ENCODE results near the gene LSS.

LSS gene

DNA sequence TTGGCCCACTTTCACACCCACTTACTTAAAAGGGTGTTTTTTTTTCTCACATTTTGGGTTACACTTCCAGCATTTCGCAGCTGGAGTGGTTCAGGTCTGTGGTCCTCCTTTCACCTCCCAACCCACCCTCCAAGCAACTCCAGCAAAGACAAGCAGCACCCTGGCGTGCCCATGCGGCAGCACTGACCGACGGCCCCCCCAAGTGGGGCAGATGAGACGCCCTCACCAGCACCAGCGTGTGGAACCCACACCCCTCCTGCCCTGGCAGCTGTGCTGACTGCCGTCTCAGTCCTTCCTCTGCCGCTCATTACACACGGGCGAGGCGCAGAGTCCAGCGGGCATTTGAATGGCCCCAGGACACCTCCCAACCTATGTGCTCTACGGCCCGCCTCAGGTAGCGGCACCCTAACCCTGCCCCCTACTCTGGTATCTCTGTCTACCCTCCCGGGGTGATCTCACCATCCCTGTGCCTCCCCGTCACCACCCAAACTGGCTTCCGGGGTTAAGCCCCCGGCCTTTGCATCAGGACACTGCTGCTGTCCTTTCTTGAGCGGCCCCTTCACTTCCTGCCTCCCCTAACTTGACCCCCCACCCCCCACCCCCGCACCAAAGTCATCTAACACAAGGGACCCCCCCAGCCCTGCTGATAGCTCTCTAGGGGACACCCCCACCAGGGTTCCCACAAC is 10.9 kb downstream of the LSS start:
- no peak for DNase-seq

- no peak for DNase-seq
Observed at GRCh38 chr21:46216132-46216747, 12.3 kb downstream of the LSS start.

- DNase-seq: no peak
Observed at GRCh38 chr21:46215436-46216131, 13.0 kb downstream of the LSS start.

GRCh38 chr21:46214478-46215340 is 13.9 kb downstream of the LSS start:
- no peak for DNase-seq

GRCh38 chr21:46213620-46214286 is 14.8 kb downstream of the LSS start:
- DNase-seq: no peak

DNA sequence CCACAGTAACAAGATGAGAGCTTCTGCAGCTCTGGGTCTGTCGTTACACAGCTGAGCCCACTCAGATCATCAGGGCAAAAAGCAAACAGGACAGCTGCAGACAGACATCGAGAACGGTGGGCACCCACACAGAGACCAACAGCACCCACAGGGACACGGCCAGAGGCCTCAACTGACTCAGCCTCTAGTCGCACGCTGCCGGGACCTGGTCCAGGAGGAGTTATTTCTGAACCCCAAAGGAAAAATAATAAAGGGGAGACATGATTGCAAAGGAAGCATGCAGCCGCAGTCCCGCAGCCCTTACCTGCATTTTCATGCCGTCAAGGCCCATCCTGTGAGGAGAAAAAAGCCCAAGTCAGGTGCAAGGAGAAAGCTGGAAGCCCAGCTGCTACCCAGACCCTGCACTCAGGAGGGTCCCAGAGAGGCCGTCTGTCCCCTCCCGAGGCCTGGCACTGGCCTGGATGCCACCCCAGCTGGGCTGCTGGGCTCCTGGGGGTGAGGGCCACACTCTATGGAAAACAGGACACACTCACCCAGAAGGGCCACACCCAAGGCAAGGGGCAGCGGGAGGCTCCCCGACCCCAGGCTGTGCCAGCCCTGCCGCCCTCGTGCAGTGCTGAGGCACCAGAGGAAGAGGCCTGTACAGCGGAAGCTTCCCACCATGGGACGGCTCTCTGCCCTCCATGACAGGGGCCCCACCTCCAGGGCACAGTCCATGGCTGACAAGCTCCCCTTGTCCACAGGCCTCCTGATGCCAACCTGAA is 15.7 kb downstream of the LSS start:
- no peak for DNase-seq

GRCh38 chr21:46211786-46212720 is 16.5 kb downstream of the LSS start:
- DNase-seq: no peak

DNA sequence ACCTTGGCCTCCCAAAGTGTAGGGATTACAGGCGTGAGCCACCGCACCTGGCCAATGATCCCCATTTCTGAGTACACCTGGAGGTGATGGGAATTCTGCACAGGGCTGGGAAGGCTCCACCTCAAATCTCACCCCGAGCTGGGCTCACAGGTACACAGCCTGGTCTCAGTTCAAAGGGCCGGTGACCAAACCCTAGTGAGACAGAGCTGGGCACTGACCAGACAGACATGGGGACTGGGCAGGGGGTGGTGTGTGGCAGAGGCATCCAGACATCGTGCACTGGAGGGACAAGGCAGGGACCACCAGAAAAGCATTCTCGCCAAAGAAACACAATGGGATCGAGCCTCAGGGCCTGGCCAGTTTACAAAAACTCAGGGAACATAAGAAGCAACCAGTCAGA is 17.2 kb downstream of the LSS start:
- no peak for DNase-seq

GRCh38 chr21:46210378-46211136 is 18.0 kb downstream of the LSS start:
- no peak for DNase-seq

DNA sequence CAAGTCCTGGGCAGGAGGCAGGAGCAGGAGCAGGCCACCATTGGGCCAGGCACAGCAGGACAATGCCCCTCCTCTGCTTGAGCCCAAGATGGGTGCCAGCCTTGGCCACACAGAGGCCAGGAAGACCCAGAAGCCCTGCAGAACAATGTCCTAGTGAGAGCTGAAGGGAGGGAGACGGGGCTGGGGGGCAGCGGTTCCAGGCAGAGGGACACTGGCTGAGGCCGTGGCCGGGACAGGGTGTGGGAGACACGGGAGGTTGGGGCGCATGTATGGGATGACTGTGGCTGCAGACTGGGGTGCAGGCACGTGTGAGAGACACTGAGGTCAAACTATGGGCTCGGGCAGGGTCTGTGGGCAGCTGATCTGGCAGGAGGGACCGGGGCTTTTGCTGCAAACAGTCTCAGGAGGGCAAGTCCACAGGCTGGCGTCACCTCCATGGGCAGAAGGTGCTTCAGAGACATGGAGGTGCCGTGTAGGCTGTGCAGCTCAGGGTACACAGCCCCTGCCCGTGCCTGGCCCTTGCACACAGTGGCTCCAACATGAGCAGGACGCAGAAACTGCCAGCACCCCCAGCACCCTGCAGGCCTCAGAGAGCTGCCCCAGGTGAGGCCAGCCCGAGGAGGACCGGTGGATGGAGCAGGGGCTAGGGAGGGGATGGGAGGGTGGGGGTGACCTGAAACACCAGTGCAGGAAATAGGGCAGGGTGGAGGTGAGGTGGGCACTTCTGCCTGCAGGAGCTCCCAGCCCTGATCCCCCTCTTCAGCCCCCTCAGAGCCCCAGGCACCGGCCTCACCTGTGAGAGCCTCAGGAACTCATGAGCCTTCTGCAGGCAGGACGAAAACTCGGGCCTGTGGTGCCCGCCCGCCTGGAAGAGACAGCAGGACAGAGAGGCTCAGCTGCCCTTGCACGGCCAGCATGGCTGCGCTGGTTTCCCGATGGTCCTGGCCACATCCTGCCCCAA is 19.5 kb downstream of the LSS start:
- no peak for DNase-seq

GRCh38 chr21:46207920-46208591 is 20.5 kb downstream of the LSS start:
- no peak for DNase-seq

- DNase-seq: no peak
Observed at GRCh38 chr21:46207006-46207919, 21.3 kb downstream of the LSS start.

GRCh38 chr21:46206163-46207005 is 22.2 kb downstream of the LSS start:
- no peak for DNase-seq

DNA sequence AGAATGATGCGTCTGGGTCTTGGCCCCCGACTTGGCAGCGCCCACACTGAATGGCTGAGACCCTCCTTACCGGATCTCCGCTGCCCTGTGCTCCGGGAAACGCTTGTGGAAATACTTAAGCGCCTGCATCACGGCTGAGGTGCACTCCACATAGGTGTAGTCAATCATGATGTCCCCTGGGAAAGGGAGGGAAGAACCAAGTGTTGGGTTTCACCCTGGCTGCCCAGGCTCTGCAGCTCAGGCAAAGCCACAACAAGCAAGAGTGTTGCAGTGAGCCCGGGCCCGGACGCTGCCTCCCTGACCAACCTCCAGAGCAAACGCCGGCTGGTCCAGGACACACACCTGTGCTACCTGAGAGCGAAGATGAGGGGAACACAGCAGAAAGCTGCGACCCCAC is 22.8 kb downstream of the LSS start:
- DNase-seq: no peak

GRCh38 chr21:46205166-46205565 is 23.4 kb downstream of the LSS start:
- no peak for DNase-seq

DNA sequence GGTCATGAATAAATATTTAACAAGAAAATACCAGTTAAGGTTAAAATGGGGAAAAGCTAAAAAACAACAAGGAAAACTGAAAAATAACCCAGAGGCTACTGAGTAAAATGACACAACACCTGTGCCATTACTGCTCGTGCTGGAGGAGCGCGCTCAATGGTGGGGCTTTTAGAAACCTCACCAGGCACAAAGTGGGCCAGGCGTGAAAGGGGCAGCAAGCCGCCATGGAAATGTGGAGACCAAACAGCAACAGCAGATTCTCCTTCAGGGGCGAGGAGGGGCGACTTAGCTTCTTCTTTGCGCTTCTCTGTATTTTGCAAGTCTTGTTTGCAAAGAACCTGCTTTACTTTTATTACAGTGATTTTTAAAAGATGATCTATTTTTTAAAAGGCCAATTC is 25.4 kb downstream of the LSS start:
- DNase-seq: no peak

Data from amniotic stem cell (primary cell).